ACC112 (cell line): Measurements from ENCODE around the gene ROPN1B.

ENCODE experiments used
- H2AFZ ChIP-seq: fragments of 200-600 bp; sonication (generic); one replicate; pipeline ENCODE4 v1.6.0; 2017; ENCODE audit warnings: antibody characterized with exemption, low read length; ENCODE audit not compliant: unreplicated experiment
- H3K27ac ChIP-seq: fragments of 200-600 bp; sonication (generic); 2 replicates; pipeline ENCODE4 v1.5.1; 2014; ENCODE audit warnings: low read depth, mild to moderate bottlenecking, antibody characterized with exemption, low read length, moderate library complexity
- H3K27me3 ChIP-seq: fragments of 200-600 bp; sonication (generic); 2 replicates; pipeline ENCODE4 v1.6.1; 2014; ENCODE audit warnings: mild to moderate bottlenecking, antibody characterized with exemption, low read length, moderate library complexity, mixed read lengths; ENCODE audit not compliant: insufficient read depth
- H3K36me3 ChIP-seq: fragments of 200-600 bp; sonication (generic); 2 replicates; pipeline ENCODE4 v1.6.1; 2016; ENCODE audit warnings: mild to moderate bottlenecking, antibody characterized with exemption, low read length, moderate library complexity, mixed read lengths; ENCODE audit not compliant: insufficient read depth
- H3K4me1 ChIP-seq: fragments of 200-600 bp; sonication (generic); one replicate; pipeline ENCODE4 v1.6.1; 2016; ENCODE audit warnings: low read length, mixed read lengths; ENCODE audit not compliant: insufficient read depth, unreplicated experiment, control insufficient read depth
- H3K4me3 ChIP-seq: fragments of 200-600 bp; sonication (generic); 2 replicates; pipeline ENCODE4 v1.5.1; 2014; ENCODE audit warnings: mild to moderate bottlenecking, low read depth, low read length
- H3K79me2 ChIP-seq: fragments of 200-600 bp; sonication (generic); one replicate; pipeline ENCODE4 v1.6.0; 2016; ENCODE audit warnings: low read length; ENCODE audit not compliant: control insufficient read depth, unreplicated experiment, insufficient read depth

Gene ROPN1B

GRCh38 chr3:126031981-126032471 is 63.0 kb downstream of the ROPN1B start:
- H3K4me1 ChIP-seq: no peaks in the 10 kb centered on the region
- no peak overlapping the region for H3K4me3 ChIP-seq
- H3K27me3 ChIP-seq: no peaks in the 10 kb centered on the region
- no peak overlapping the region for H3K27ac ChIP-seq
- no peak overlapping the region for H2AFZ ChIP-seq
- peaks cover 7% of the 10 kb centered on the region; the same call in 1 of the 2 replicates for H3K36me3 ChIP-seq
- no peaks in the 10 kb centered on the region for H3K79me2 ChIP-seq
